Gastroesophageal sphincter (tissue), 3 donors: Measurements from ENCODE around the gene LIPE.

Source experiments
- CTCF ChIP-seq, 4 experiments: fragments of 200-600 bp in 2 of 4; fragments of 450-650 bp in 2 of 4; sonication (generic) in 1 of 4; IDR thresholded peaks; one replicate each; pipeline ENCODE4 v1.5.1; 2017 to 2019; ENCODE audit warnings: antibody characterized with exemption in 4 of 4, mild to moderate bottlenecking in 2 of 4, moderate library complexity in 2 of 4
- POLR2A ChIP-seq, 2 donors: fragments of 450-650 bp; IDR thresholded peaks; one replicate each; pipeline ENCODE4 v1.6.1; 2017; ENCODE audit warnings: antibody characterized with exemption in 2 of 2, mild to moderate bottlenecking in 2 of 2, moderate library complexity in 1 of 2
- POLR2AphosphoS5 ChIP-seq: sonication (generic); formaldehyde crosslinking; IDR thresholded peaks from one replicate; pipeline ENCODE4 v1.6.1; 2017; ENCODE audit warnings: antibody characterized with exemption

GRCh38 chr19:42363614-42364346 lies 63.4 kb downstream of the LIPE start:
- TF ChIP-seq CTCF (IDR thresholded peaks at IDR 0.05), result no peak
- no peak for TF ChIP-seq POLR2A (IDR thresholded peaks at IDR 0.05)
- no peak for TF ChIP-seq POLR2AphosphoS5
